GM12864 (cell line): ENCODE data around the gene KLHL6.

Source experiments
- DNase-seq: peaks from one replicate; pipeline ENCODE4 v3.0.0-alpha.2; 2011; ENCODE audit warnings: low read depth
- H3K4me3 ChIP-seq: 2 replicates; pipeline ENCODE4 v1.5.1; 2011; ENCODE audit warnings: mild to moderate bottlenecking, low read depth, low read length, control low read depth
- TF ChIP-seq, protein P1 (sequence below): IDR thresholded peaks from 2 replicates; pipeline ENCODE4 v1.5.1; 2011; ENCODE audit warnings: low read depth, mild to moderate bottlenecking, moderate library complexity, low read length, control low read depth, inconsistent platforms; ENCODE audit errors: missing control alignments

Gene KLHL6

GRCh38 chr3:183553334-183554026 is 2.0 kb downstream of the KLHL6 start:
- H3K4me3 ChIP-seq = peak overlapping the region; percentile 9
- no peak for DNase-seq
- TF ChIP-seq, protein P1, sequence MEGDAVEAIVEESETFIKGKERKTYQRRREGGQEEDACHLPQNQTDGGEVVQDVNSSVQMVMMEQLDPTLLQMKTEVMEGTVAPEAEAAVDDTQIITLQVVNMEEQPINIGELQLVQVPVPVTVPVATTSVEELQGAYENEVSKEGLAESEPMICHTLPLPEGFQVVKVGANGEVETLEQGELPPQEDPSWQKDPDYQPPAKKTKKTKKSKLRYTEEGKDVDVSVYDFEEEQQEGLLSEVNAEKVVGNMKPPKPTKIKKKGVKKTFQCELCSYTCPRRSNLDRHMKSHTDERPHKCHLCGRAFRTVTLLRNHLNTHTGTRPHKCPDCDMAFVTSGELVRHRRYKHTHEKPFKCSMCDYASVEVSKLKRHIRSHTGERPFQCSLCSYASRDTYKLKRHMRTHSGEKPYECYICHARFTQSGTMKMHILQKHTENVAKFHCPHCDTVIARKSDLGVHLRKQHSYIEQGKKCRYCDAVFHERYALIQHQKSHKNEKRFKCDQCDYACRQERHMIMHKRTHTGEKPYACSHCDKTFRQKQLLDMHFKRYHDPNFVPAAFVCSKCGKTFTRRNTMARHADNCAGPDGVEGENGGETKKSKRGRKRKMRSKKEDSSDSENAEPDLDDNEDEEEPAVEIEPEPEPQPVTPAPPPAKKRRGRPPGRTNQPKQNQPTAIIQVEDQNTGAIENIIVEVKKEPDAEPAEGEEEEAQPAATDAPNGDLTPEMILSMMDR = no peak

DNA sequence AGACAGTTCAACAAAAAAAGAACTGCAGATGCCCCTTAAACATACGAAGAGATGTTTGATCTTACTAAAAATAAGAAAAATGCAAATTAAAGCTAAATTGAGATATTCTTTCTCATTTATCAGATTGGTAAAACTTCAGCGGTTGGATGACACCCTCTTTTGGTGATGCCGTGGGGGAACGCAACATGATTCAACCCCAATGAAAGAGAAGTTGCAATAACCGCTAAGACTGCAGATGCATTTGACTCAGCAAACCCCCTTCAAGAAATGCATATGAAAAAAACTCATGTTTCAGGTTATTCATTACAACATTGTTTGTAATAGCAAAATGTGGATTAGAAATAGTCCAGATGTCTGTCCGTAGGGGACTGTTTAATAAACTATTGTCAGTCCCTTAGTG is 3.6 kb downstream of the KLHL6 start:
- TF ChIP-seq, protein P1 = no peak
- H3K4me3 ChIP-seq = no peak overlapping the region
- DNase-seq = no peak

GRCh38 chr3:183548262-183548769 is 7.2 kb downstream of the KLHL6 start:
- DNase-seq = no peak
- TF ChIP-seq, protein P1 = no peak

DNA sequence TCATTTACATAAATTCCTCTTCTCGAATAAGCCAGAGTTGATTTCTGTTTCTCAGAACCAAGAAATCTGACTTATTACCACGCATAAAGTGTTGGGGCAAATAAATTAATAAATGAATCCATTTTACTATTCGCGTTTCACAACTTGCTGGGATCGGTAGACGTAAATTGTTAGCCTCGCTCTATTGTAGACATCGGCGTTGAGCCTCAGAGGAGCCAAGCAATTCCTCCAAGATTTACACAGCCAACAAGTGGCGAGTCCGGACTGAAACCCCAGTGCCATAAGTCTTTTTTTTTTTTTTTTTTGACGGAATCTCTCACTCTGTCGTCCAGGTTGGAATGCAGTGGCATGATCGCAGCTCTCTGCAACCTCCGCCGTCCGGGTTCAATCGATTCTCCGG is 8.9 kb downstream of the KLHL6 start:
- no peak for DNase-seq
- TF ChIP-seq, protein P1 = no peak
- H3K4me3 ChIP-seq = no peak overlapping the region

More at GRCh38 chr3:183548262-183548769, 7.2 kb downstream of the KLHL6 start:
- no peak overlapping the region for H3K4me3 ChIP-seq

- TF ChIP-seq, protein P1 = no peak
- no peak overlapping the region for H3K4me3 ChIP-seq
- DNase-seq = no peak
These were observed 9.8 kb downstream of the KLHL6 start for GRCh38 chr3:183545708-183546107.

- no peak overlapping the region for H3K4me3 ChIP-seq
- no peak for DNase-seq
- TF ChIP-seq, protein P1 = no peak
These were observed 13.2 kb downstream of the KLHL6 start for GRCh38 chr3:183542355-183542754.

- no peak for DNase-seq
- H3K4me3 ChIP-seq = no peak overlapping the region
These were observed 13.8 kb downstream of the KLHL6 start for GRCh38 chr3:183541738-183542137.

More at GRCh38 chr3:183541738-183542137, 13.8 kb downstream of the KLHL6 start:
- TF ChIP-seq, protein P1 = no peak
